GM23248 (cell line): ENCODE results near the gene TNIK. TPM values are rescaled to one million over a fixed set of nuclear protein-coding genes. Genes with fewer than 3 reads are reported as not detected.

Source experiments
- DNase-seq: peaks from one replicate; pipeline ENCODE4 v3.0.0-alpha.2; 2015
- H2AFZ ChIP-seq: fragments of 200-600 bp; sonication (generic); 2 replicates; pipeline ENCODE4 v1.6.1; 2016; ENCODE audit warnings: antibody characterized with exemption
- H3F3A ChIP-seq: fragments of 200-600 bp; sonication (generic); 2 replicates; pipeline ENCODE4 v1.6.1; 2016; ENCODE audit warnings: mild to moderate bottlenecking, antibody characterized with exemption, mixed run types; ENCODE audit not compliant: insufficient read depth
- H3K27ac ChIP-seq: fragments of 200-600 bp; sonication (generic); 2 replicates; pipeline ENCODE4 v1.5.1; 2016; ENCODE audit warnings: mild to moderate bottlenecking
- H3K27me3 ChIP-seq: fragments of 200-600 bp; sonication (generic); replicated peaks from 2 replicates; pipeline ENCODE4 v1.6.1; 2016; ENCODE audit warnings: mild to moderate bottlenecking; ENCODE audit not compliant: insufficient read depth
- H3K36me3 ChIP-seq: fragments of 200-600 bp; sonication (generic); 2 replicates; pipeline ENCODE4 v1.6.1; 2016; ENCODE audit warnings: low read depth, mild to moderate bottlenecking
- H3K4me1 ChIP-seq: fragments of 200-600 bp; sonication (generic); 2 replicates; pipeline ENCODE4 v1.6.1; 2016; ENCODE audit warnings: mild to moderate bottlenecking; ENCODE audit not compliant: insufficient read depth
- H3K4me2 ChIP-seq: fragments of 200-600 bp; sonication (generic); one replicate; pipeline ENCODE4 v1.6.1; 2016; ENCODE audit warnings: mild to moderate bottlenecking; ENCODE audit not compliant: unreplicated experiment
- H3K4me3 ChIP-seq: fragments of 200-600 bp; sonication (generic); 2 replicates; pipeline ENCODE4 v1.5.1; 2016; ENCODE audit warnings: mild to moderate bottlenecking
- H3K79me2 ChIP-seq: fragments of 200-600 bp; sonication (generic); 2 replicates; pipeline ENCODE4 v1.6.1; 2016; ENCODE audit warnings: mild to moderate bottlenecking; ENCODE audit not compliant: insufficient read depth
- H3K9ac ChIP-seq: fragments of 200-600 bp; sonication (generic); 2 replicates; pipeline ENCODE4 v1.6.1; 2016; ENCODE audit warnings: mild to moderate bottlenecking
- H3K9me2 ChIP-seq: fragments of 200-600 bp; sonication (generic); 2 replicates; pipeline ENCODE4 v1.6.1; 2016; ENCODE audit warnings: mixed run types, mild to moderate bottlenecking, moderate library complexity; ENCODE audit not compliant: insufficient read depth
- H3K9me3 ChIP-seq: fragments of 200-600 bp; sonication (generic); one replicate; pipeline ENCODE4 v1.6.1; 2017; ENCODE audit warnings: low read depth
- H4K20me1 ChIP-seq: fragments of 200-600 bp; sonication (generic); 2 replicates; pipeline ENCODE4 v1.6.0; 2016; ENCODE audit not compliant: insufficient read depth
- EZH2 ChIP-seq: fragments of 200-600 bp; sonication (generic); IDR thresholded peaks from 2 replicates; pipeline ENCODE4 v1.6.1; 2018; ENCODE audit warnings: antibody characterized with exemption, mild to moderate bottlenecking; ENCODE audit not compliant: insufficient read depth, poor library complexity, severe bottlenecking
- EZH2phosphoT487 ChIP-seq: fragments of 200-600 bp; sonication (generic); IDR thresholded peaks from 2 replicates; pipeline ENCODE4 v1.6.1; 2018; ENCODE audit warnings: antibody characterized with exemption, moderate library complexity, mild to moderate bottlenecking, low read depth; ENCODE audit not compliant: insufficient read depth
- WGBS, 2 experiments: methylation state at CpG; one replicate each; pipeline ENCODE4 v1.1.6; 2015 to 2017; ENCODE audit warnings: low lambda C conversion rate in 2 of 2, low coverage in 1 of 2; ENCODE audit errors: missing lambda C conversion rate in 2 of 2; 5-methylcytosine and 5-hydroxymethylcytosine counted together
- in situ Hi-C: fragments of 300-500 bp; cut with MboI; formaldehyde crosslinking; loops from 2 replicates; pipeline ENCODE4 v1.15.0; 2020
- polyA plus RNA-seq: library from polyadenylated mRNA; unstranded; fragments of >200 nt; fragmentation: Nextera tagmentation; extraction: Ambion mirVana; gene quantifications from 2 replicates; pipeline ENCODE4 v1.2.1, GENCODE V29; 2016
- total RNA-seq: library from RNA; depleted of rRNA; stranded (reverse); fragments of >200 nt; shearing (Covaris generic); gene quantifications from 2 replicates; pipeline ENCODE4 v1.2.3, GENCODE V29; 2014

Gene TNIK
- total and polyA plus RNA-seq, 2 experiments from 2014 or later: 0.80 to 2.3 TPM

DNA sequence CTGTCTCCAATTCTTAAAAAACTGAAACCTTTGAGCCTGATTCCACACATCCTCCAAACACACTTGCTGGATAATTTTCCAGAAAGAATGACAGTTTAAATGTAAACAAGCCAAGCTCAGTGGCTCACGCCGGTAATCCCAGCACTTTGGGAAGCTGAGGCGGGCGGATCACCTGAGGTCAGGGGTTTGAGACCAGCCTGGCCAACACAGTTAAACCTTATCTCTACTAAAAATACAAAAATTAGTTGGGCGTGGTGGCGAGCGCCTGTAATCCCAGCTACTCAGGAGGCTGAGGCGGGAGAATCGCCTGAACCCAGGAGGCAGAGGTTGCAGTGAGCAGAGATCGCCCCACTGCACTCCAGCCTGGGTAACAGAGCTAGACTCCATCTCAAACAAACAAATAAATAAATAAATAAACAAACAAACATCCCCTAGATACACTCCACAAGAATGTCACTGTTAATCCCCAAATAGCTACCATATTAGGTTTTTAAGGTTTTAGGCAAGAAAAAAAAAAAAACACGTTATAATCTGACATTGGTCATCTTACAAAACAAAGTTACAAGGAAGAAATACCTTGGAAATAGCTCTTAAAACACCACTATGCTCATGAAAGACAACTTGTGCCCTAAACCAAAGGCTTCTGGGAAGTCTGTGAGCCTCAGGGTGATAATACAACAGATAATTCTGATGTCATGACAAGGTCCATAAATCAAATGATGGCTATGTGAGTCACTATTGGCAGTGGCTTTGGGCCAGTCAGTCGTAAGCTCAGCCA lies 13.2 kb downstream of the TNIK start:
- no peaks in the 10 kb centered on the region for H3K27me3 ChIP-seq
- no peak for TF ChIP-seq EZH2
- TF ChIP-seq EZH2phosphoT487: no peak
- no peaks in the 10 kb centered on the region for H4K20me1 ChIP-seq
- peak overlapping the region; percentile 41 for H3K4me2 ChIP-seq
- in situ Hi-C loops: no loop called here
- no peak overlapping the region for H3K27ac ChIP-seq
- WGBS, 2 experiments: 80 to 82% methylated on average over 12 of the region's 12 CpGs
- H2AFZ ChIP-seq: no peak overlapping the region
- H3K9ac ChIP-seq: no peak overlapping the region
- peaks cover 9% of the 10 kb centered on the region for H3K4me1 ChIP-seq
- H3F3A ChIP-seq: no peaks in the 10 kb centered on the region
- DNase-seq: peak; percentile 77
- no peaks in the 10 kb centered on the region for H3K79me2 ChIP-seq
- H3K36me3 ChIP-seq: no peaks in the 10 kb centered on the region
- H3K4me3 ChIP-seq: no peak overlapping the region
- no peaks in the 10 kb centered on the region for H3K9me3 ChIP-seq
- no peaks in the 10 kb centered on the region for H3K9me2 ChIP-seq

DNA sequence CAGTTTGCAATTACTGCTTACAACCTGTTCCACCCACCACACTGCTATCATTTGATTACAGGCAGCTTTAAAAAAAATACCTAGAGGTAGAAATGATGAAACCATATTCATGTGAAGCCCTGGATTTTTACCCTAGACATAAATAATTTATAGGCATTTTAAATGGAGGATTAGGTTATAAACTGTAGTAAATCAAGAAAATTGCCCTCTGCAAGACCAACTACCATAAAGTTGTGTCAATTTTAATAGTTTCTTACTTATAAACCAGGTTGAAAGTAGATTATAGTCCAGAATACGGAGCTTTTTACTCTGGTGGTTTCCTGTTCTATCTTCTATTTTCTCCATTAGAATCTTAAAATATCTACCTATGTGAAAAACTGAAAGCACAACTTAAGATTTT lies 13.9 kb downstream of the TNIK start:
- TF ChIP-seq EZH2 (no peak), EZH2phosphoT487 (no peak)
- Histone ChIP-seq H3K4me1 (peaks cover 9% of the 10 kb centered on the region), H2AFZ (no peak overlapping the region), H4K20me1 (no peaks in the 10 kb centered on the region), H3K9me3 (no peaks in the 10 kb centered on the region), H3K4me3 (no peak overlapping the region), H3K36me3 (no peaks in the 10 kb centered on the region), H3F3A (no peaks in the 10 kb centered on the region), H3K9me2 (no peaks in the 10 kb centered on the region), H3K4me2 (no peak overlapping the region), H3K9ac (no peak overlapping the region), H3K27ac (no peak overlapping the region), H3K79me2 (no peaks in the 10 kb centered on the region), H3K27me3 (no peaks in the 10 kb centered on the region)
- WGBS, 2 experiments: 95 to 100% methylated on average over 1 of the region's 1 CpG
- no peak for DNase-seq
- in situ Hi-C loops: no loop called here

DNA sequence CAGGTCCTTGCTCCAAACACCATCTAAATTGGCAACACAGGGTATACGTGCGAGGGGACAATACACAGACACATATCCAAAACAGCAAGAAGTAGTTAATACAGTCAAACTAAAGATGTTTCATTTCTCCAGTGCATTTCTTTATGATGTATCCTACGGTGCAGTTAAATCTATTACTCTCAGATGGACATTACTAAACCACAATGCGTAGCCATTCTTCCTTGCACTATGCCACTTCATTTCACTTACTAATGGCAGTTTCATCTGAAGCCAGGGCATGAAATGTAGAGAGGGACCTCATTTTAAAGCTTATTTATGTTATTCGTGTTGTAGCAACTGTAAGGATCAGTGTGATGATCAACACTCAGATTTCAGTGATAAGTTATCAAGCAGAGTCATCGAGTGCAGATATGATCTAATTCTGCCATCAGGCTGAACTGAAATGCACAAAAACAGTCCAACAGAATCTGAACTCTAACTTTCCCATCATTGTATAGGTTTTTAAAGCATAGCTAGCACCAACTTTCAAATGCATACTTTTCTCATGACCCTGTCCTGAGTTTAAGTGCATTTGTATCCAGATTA lies 14.5 kb downstream of the TNIK start:
- in situ Hi-C loops: no loop called here
- no peak for DNase-seq
- no peaks in the 10 kb centered on the region for H3K36me3 ChIP-seq
- no peak overlapping the region for H2AFZ ChIP-seq
- no peaks in the 10 kb centered on the region for H3K79me2 ChIP-seq
- no peaks in the 10 kb centered on the region for H4K20me1 ChIP-seq
- H3K27ac ChIP-seq: no peak overlapping the region
- H3K9ac ChIP-seq: no peak overlapping the region
- no peaks in the 10 kb centered on the region for H3K9me2 ChIP-seq
- H3K4me3 ChIP-seq: no peak overlapping the region
- H3K4me2 ChIP-seq: no peak overlapping the region
- no peaks in the 10 kb centered on the region for H3K27me3 ChIP-seq
- 78 to 80% methylated on average over 6 of the region's 6 CpGs for WGBS, 2 experiments
- no peak for TF ChIP-seq EZH2phosphoT487
- TF ChIP-seq EZH2: no peak
- no peaks in the 10 kb centered on the region for H3K9me3 ChIP-seq
- peaks cover 9% of the 10 kb centered on the region for H3K4me1 ChIP-seq
- H3F3A ChIP-seq: no peaks in the 10 kb centered on the region

DNA sequence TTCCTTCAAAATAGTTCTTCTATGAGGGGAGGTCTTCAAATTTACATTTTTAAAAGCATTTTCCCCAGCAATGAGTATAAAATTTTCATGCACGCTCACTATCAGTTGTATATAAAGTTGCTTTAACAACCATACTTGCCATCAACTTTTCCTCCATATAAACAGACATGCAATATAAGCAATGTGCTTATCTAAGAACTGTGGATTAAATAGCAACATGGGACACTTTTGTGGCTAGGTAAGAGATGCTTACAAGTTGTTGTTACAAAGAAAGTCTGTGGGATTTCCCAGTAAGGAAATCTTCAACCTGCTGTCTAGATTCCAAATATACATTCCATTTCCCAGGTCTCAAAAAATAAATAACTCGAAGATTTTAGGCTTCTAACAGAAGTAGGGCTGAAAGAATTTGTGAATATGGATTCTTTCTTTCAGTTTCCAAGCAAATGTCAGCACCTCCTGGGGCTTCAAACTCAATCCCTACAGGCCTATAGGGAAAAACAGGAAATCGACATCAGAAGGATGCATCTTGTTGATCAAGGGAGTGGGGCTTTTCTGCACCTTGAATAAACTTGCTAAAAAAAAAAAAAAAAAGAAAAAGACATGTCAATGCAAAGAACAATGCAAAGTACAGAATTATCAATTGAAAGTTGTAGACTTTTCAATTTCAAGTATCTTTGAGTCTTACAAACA lies 16.1 kb downstream of the TNIK start:
- H3K9me3 ChIP-seq: no peaks in the 10 kb centered on the region
- H3K27ac ChIP-seq: no peak overlapping the region
- H3K36me3 ChIP-seq: no peaks in the 10 kb centered on the region
- no peaks in the 10 kb centered on the region for H3F3A ChIP-seq
- TF ChIP-seq EZH2phosphoT487 (no peak), EZH2 (no peak)
- no peak overlapping the region for H3K9ac ChIP-seq
- H3K4me1 ChIP-seq: peaks cover 9% of the 10 kb centered on the region
- in situ Hi-C loops: no loop called here
- no peaks in the 10 kb centered on the region for H3K27me3 ChIP-seq
- no peak for DNase-seq
- H3K4me3 ChIP-seq: no peak overlapping the region
- WGBS, 2 experiments: 48 to 58% methylated on average over 3 of the region's 3 CpGs
- H3K79me2 ChIP-seq: no peaks in the 10 kb centered on the region
- no peaks in the 10 kb centered on the region for H4K20me1 ChIP-seq
- no peaks in the 10 kb centered on the region for H3K9me2 ChIP-seq
- no peak overlapping the region for H3K4me2 ChIP-seq
- H2AFZ ChIP-seq: no peak overlapping the region
